Measurements from ENCODE around the gene COQ10A. TPM values are rescaled to one million over a fixed set of nuclear protein-coding genes. Genes with fewer than 3 reads are reported as not detected.

Gene COQ10A
- total and polyA plus RNA-seq, 4 donors: 5.8 to 18.1 (median 12.4) TPM

DNA sequence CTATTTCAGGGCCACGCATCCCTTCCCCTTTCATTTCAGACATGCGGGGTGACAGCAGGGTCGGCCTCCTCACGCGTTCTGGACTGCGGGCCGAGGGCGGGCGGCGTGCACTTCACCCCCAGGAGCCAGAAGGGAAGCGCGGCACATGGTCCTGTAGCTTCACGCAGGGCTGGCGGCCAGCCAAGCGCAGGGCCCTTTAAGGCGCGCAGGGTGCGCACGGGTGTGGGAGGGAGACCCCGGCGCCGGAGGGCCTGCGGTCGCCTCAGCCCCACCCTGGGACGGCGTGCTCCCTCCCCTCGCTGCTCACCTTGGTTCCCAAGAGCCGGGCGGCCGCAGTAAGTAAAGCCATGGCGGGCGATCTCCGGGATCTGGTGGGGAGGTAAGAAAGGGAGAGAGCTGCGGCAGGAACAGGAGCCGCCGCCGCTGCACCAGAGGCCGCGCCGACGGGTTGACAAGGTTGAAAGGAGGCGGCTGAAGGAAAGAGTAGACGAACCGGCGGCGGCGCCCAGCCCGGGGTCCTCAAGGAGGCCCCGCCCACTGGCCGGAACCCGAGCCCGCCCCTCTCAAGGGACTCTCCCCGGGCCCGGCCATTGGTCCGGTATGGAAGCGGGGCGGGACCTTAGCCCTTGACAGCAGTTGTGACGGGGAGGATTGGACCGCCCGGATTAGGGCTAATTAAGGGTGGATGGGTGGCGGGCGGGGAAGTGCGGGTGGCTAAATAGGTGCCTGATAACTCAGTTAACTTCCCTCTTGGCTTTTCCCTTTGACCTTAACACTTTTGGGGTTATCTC is 33.3 kb downstream of the COQ10A start, which contains the start of gene CS:
TSS of gene CS (minus strand) at position 478 of the 791 bp plus-strand sequence. CDS start at position 349, 129 bp downstream.
- H3K27ac ChIP-seq (ENCODE audit: low read depth in 1 of 2, low read length in 1 of 2): peak within 1 kb of the TSS; percentile 95 to 97
- TF ChIP-seq, protein P1, sequence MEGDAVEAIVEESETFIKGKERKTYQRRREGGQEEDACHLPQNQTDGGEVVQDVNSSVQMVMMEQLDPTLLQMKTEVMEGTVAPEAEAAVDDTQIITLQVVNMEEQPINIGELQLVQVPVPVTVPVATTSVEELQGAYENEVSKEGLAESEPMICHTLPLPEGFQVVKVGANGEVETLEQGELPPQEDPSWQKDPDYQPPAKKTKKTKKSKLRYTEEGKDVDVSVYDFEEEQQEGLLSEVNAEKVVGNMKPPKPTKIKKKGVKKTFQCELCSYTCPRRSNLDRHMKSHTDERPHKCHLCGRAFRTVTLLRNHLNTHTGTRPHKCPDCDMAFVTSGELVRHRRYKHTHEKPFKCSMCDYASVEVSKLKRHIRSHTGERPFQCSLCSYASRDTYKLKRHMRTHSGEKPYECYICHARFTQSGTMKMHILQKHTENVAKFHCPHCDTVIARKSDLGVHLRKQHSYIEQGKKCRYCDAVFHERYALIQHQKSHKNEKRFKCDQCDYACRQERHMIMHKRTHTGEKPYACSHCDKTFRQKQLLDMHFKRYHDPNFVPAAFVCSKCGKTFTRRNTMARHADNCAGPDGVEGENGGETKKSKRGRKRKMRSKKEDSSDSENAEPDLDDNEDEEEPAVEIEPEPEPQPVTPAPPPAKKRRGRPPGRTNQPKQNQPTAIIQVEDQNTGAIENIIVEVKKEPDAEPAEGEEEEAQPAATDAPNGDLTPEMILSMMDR (IDR thresholded peaks at IDR 0.05; ENCODE audit: control extremely low read depth, extremely low read depth): no peak
- H3K27me3 ChIP-seq (ENCODE audit: control insufficient read depth in 3 of 3, insufficient read depth in 3 of 3, low read length in 2 of 3): no peaks in the 10 kb centered on the region
- peaks cover 0 to 22% (median 13%) of the 10 kb centered on the region in 5 donors for H3K4me1 ChIP-seq (ENCODE audit: control insufficient read depth in 5 of 5, insufficient read depth in 5 of 5, low read length in 5 of 5)
- DNase-seq: peak; percentile 98 to 99 (median 99)
- peak within 1 kb of the TSS; percentile 51 to 80 for H3K9ac ChIP-seq (ENCODE audit: insufficient read depth in 1 of 2, low read length in 2 of 2)
- peak within 1 kb of the TSS; percentile 91 for H3K4me3 ChIP-seq
- H3K9me3 ChIP-seq (ENCODE audit: control insufficient read depth in 4 of 4, insufficient read depth in 3 of 4, low read length in 3 of 4): no peaks in the 10 kb centered on the region
- ATAC-seq (ENCODE audit: insufficient read depth, low FRiP score): peak; percentile 99
- 0 to 1% methylated on average over 58 to 63 of the region's 63 CpGs for WGBS, 2 donors
- peaks cover 0 to 17% (median 3%) of the 10 kb centered on the region in 4 donors for H3K36me3 ChIP-seq (ENCODE audit: control insufficient read depth in 4 of 4, insufficient read depth in 4 of 4, low read length in 4 of 4)

DNA sequence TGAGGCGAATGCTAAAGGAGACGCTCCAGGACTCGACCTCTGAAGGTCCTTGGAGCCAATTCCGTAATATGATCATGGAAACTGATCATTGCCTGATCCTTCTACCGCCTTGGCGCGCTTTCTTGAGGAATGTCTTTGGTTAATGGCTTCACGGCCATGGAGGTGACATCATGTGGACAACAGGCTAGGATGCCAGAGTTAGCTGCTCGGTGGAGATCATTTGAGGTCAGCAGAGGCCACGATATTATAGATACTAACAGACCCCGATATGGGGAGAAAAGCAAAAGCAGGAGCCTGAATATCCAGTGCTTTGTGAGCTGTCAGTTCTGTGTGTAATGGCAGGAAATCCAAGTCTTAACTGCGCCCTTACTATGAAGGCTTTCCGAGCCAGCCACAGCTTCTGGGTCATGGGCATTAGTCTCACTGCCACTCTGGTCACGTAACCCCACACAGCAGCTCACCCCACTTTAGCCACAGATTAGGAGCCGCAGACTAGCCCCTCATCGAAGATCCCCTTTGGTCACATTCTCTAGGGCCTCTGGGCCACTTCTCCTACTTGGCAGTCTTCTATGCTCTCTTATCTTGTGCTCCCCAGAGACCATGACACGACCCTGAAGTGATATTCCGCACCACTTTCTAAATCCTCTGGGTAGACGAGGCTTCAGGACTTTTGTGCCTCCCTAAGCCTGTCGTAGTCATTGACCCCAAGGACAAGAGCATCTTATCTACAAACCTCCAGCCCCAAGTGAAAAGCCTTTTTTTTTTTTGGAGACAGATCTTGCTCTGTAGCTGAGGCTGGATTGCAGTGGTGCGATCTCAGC is 34.1 kb downstream of the COQ10A start:
- ATAC-seq (ENCODE audit: insufficient read depth, low FRiP score): no peak
- Histone ChIP-seq H3K27ac (ENCODE audit: low read depth in 1 of 2, low read length in 1 of 2) (peak overlapping the region; percentile 82 to 96), H3K27me3 (ENCODE audit: control insufficient read depth in 3 of 3, insufficient read depth in 3 of 3, low read length in 2 of 3) (no peaks in the 10 kb centered on the region), H3K9ac (ENCODE audit: insufficient read depth in 1 of 2, low read length in 2 of 2) (peak overlapping the region; percentile 51 to 80), H3K36me3 (ENCODE audit: control insufficient read depth in 4 of 4, insufficient read depth in 4 of 4, low read length in 4 of 4) (peaks cover 0 to 21% (median 3%) of the 10 kb centered on the region in 4 donors), H3K9me3 (ENCODE audit: control insufficient read depth in 4 of 4, insufficient read depth in 3 of 4, low read length in 3 of 4) (no peaks in the 10 kb centered on the region), H3K4me3 (peak overlapping the region; percentile 28), H3K4me1 (ENCODE audit: control insufficient read depth in 5 of 5, insufficient read depth in 5 of 5, low read length in 5 of 5) (peaks cover 0 to 22% (median 13%) of the 10 kb centered on the region in 5 donors)
- TF ChIP-seq, protein P1 (IDR thresholded peaks at IDR 0.05; ENCODE audit: control extremely low read depth, extremely low read depth): no peak
- 43 to 57% methylated on average over 21 of the region's 21 CpGs for WGBS, 2 donors
- DNase-seq: no peak

DNA sequence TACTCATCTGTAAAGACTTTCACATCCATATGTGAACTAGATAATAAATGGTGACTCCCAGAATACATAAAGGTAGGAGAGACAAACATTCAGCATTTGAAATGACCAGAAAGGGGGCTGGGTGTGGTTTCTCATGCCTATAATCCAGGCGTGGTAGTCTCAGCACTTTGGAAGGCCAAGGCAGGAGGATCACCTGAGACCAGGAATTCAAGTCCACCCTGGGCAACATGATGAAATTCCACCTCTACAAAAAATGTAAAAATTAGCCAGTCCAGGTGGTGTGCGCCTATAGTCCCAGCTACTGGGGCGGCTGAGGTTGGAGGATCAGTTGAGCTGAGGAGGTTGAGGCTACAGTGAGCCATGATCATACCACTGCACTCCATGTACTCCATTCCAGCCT is 37.5 kb downstream of the COQ10A start:
- TF ChIP-seq, protein P1 (IDR thresholded peaks at IDR 0.05; ENCODE audit: control extremely low read depth, extremely low read depth): no peak

More for the DNA sequence above, 37.5 kb downstream of the COQ10A start:
- WGBS, 2 donors: 94 to 98% methylated on average over 3 of the region's 3 CpGs
- Histone ChIP-seq H3K4me3 (no peak overlapping the region), H3K4me1 (ENCODE audit: control insufficient read depth in 5 of 5, insufficient read depth in 5 of 5, low read length in 5 of 5) (peaks cover 0 to 10% (median 0%) of the 10 kb centered on the region in 5 donors), H3K9ac (ENCODE audit: insufficient read depth in 1 of 2, low read length in 2 of 2) (no peak overlapping the region), H3K27me3 (ENCODE audit: control insufficient read depth in 3 of 3, insufficient read depth in 3 of 3, low read length in 2 of 3) (no peaks in the 10 kb centered on the region), H3K36me3 (ENCODE audit: control insufficient read depth in 4 of 4, insufficient read depth in 4 of 4, low read length in 4 of 4) (peaks cover 5 to 24% (median 7%) of the 10 kb centered on the region in 4 donors), H3K9me3 (ENCODE audit: control insufficient read depth in 4 of 4, insufficient read depth in 3 of 4, low read length in 3 of 4) (no peaks in the 10 kb centered on the region), H3K27ac (ENCODE audit: low read depth in 1 of 2, low read length in 1 of 2) (no peak overlapping the region)
- DNase-seq: no peak
- ATAC-seq (ENCODE audit: insufficient read depth, low FRiP score): no peak
